Brain microvascular endothelial cell (primary cell): Measurements from ENCODE around the gene GIPR.

Experiments used
- DNase-seq: peaks from one replicate; pipeline ENCODE4 v3.0.0-alpha.2; 2020
- H3K27ac ChIP-seq: fragments of 250-450 bp; sonication (Bioruptor Pico); 2 replicates; pipeline ENCODE4 v1.5.1; 2020; ENCODE audit warnings: mild to moderate bottlenecking, moderate library complexity
- H3K27me3 ChIP-seq: fragments of 250-450 bp; sonication (Bioruptor Pico); replicated peaks from 2 replicates; pipeline ENCODE4 v1.5.1; 2020; ENCODE audit warnings: mild to moderate bottlenecking
- H3K36me3 ChIP-seq: fragments of 250-450 bp; sonication (Bioruptor Pico); replicated peaks from 2 replicates; pipeline ENCODE4 v1.5.1; 2020; ENCODE audit warnings: mild to moderate bottlenecking
- H3K4me3 ChIP-seq: 2 replicates; pipeline ENCODE4 v1.5.1; 2011; ENCODE audit warnings: low read depth, mild to moderate bottlenecking, control low read depth, low read length, moderate library complexity
- in situ Hi-C: cut with HindIII; loops from 2 replicates; pipeline ENCODE4 v1.10.0; 2017; ENCODE audit warnings: low sequenced_read_pairs, low pct_ligation_motif_present
- TF ChIP-seq, protein P1 (sequence below): IDR thresholded peaks from 2 replicates; pipeline ENCODE4 v1.5.1; 2011; ENCODE audit warnings: low read depth, mild to moderate bottlenecking, moderate library complexity, low read length, control low read depth, inconsistent platforms; ENCODE audit errors: missing control alignments

GIPR gene

DNA sequence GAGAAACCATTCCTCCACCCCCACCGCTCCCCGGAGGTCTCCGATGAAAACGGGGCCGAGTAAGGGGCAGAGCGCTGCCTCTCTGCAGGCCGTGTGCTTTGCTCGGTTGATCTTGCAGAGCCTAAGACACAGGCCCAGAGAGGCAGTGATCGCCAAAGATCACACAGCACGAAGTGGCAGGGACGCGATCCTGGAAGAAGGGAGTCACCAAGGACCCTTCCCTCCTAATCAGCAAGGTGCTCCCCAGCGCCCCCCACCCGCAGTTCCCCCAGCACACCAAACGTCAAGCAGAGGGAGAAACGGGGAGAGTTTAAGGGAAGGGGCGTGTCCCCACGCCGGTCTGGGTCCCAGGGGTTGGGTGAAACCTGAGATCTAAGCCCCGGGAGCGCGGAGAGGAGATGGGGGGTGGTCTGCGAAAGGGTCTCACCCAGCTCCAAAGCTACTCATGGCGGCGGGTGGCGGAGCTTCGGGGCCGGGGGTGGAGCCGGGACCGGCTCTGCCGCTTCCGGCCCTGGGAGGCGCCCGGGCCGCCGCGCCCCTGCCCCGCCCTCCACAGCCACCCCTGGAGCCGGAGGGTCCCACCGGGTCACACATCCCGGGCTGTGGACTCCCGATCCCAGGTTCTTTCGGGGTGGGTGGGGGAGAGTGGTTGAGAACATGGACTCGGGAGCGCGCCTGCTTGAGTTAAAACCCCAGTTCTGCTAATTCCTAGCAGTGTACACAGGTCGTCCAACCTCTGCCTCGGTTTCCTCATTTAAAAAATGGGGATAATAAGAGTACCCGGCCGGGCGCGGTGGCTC is 28.9 kb upstream of the GIPR start, which contains the start of gene EML2:
TSS of gene EML2 (minus strand) at position 468 of the 800 bp plus-strand sequence. CDS start at position 447, 21 bp downstream.
- no peak within 1 kb of the TSS for H3K27ac ChIP-seq
- in situ Hi-C loops: no loop called here

DNA sequence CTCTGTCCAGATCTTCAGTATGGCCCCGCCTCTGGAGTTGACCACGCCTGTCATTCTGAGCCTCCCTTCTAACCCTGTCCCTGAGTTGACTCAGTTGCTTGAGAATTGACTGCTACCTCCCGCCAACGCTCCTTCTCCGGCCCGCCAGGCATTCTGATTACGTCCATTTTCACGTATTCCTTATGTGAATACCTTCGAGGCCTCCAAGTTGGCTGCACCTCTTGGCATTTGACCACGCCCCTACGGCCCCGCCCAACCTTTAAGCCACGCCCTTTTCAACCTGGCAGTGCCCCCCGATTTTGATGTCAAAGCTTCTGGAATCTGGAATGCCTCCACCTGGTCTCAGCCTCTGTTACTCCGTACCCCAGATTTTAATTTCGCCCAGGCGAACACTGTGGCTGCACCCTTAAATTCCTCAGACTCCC is 27.2 kb upstream of the GIPR start:
- TF ChIP-seq, protein P1, sequence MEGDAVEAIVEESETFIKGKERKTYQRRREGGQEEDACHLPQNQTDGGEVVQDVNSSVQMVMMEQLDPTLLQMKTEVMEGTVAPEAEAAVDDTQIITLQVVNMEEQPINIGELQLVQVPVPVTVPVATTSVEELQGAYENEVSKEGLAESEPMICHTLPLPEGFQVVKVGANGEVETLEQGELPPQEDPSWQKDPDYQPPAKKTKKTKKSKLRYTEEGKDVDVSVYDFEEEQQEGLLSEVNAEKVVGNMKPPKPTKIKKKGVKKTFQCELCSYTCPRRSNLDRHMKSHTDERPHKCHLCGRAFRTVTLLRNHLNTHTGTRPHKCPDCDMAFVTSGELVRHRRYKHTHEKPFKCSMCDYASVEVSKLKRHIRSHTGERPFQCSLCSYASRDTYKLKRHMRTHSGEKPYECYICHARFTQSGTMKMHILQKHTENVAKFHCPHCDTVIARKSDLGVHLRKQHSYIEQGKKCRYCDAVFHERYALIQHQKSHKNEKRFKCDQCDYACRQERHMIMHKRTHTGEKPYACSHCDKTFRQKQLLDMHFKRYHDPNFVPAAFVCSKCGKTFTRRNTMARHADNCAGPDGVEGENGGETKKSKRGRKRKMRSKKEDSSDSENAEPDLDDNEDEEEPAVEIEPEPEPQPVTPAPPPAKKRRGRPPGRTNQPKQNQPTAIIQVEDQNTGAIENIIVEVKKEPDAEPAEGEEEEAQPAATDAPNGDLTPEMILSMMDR: no peak
- Histone ChIP-seq H3K27me3 (no peaks in the 10 kb centered on the region), H3K36me3 (no peaks in the 10 kb centered on the region), H3K4me3 (peak overlapping the region; percentile 48), H3K27ac (no peak overlapping the region)
- DNase-seq: no peak
- in situ Hi-C loops: no loop called here

More for the DNA sequence above, 28.9 kb upstream of the GIPR start, which contains the start of gene EML2:
- DNase-seq: no peak
- Histone ChIP-seq H3K36me3 (no peaks in the 10 kb centered on the region), H3K27me3 (no peaks in the 10 kb centered on the region), H3K4me3 (peak within 1 kb of the TSS; percentile 75)
- TF ChIP-seq, protein P1: peak; percentile 47

DNA sequence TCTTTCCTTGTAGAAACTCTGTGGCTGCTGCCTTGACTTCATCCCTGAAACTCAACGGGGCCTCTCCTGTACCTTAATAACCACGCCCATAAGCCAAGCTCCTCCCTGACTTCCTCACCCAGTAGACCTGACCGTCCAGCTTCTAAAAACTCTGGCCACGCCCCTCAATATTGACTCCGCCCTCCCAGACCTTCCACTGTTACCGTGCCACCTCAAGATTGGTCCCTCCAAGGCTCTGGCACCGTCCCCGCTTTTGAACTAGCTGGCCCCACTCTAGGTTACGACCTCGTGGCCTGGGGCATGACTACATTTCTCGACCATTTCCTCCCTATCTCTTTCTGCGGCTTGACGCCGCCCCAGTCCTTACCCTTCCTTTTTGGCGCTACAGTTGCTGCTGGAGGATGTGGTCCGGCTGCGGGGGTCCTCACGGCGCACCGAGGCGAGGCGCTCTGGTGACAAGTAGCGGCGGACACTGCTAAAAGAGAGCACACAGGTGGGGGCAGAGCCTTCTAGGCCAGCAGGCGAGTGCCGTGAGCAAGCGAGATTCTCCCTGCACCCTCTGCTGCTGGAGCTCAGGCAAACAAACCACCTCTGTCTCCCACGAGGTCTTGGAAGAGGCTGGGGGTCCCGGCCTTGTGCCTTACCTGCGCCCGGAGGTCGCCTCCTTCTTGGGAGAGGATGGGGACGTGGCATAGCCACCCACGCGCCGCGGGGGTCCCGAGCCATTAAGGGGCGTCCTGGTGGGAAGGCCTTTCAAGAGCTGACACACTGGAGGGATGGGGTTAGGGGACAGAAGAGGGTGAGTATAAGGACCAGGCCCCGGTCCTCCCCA is 26.5 kb upstream of the GIPR start:
- H3K27me3 ChIP-seq: no peaks in the 10 kb centered on the region
- peak overlapping the region; percentile 48 for H3K4me3 ChIP-seq
- DNase-seq: peak; percentile 76
- TF ChIP-seq, protein P1: no peak
- peak overlapping the region; percentile 72 for H3K27ac ChIP-seq
- in situ Hi-C loops: no loop called here
- H3K36me3 ChIP-seq: no peaks in the 10 kb centered on the region

DNA sequence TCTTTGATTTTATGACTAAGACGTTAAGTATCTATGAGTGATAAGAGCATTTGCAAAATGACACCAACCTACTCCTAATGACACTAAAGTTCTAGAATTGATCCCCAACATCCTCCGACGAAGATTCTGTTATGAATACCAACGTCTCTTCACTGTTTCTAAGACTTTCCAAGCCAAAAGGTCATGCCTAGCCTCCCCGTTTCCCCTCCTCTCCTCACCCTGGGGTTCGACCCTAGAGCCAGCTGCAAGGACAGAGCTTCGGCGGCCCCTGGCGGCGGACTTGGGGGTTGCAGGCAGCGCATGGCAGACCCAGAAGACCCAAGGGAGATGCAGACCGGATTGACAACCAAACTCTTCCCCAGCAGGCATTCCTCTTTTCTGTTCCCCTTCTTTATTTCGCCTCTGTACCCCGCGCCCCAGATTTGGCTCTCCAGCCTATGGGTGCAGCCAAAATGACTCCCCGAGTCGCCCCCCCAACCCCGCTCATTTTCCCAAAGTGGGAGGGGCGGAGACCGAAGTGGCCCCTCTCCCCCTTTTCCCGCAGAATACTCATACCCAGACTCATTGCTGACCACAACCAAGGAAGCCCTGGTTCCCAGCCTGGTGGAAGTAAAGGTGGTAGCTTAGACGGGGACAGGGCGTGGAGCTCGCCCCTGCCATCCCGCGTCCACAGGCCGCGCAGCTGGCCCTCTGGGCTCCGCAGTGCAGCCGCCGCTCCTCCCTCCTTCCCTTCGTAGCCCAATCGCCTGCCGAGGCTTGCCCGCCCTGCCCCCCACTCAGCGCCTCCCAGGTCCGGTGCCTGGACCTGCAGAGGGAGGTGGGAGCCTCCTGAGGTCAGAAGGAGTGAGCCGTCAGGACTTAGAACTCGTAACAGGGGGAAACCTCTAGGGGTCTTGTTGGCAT is 24.7 kb upstream of the GIPR start:
- TF ChIP-seq, protein P1: peak; percentile 99
- H3K36me3 ChIP-seq: no peaks in the 10 kb centered on the region
- peak; percentile 76 for DNase-seq
- H3K27me3 ChIP-seq: no peaks in the 10 kb centered on the region
- in situ Hi-C loops: no loop called here
- peak overlapping the region; percentile 27 for H3K4me3 ChIP-seq
- H3K27ac ChIP-seq: no peak overlapping the region
